GM18861 (cell line): Measurements from ENCODE around the gene PDLIM7.

Experiments
- ATAC-seq: cut with Tn5 transposase; IDR thresholded peaks from one replicate; pipeline ENCODE4 v1.9.1; 2021; ENCODE audit not compliant: unreplicated experiment

PDLIM7 gene

DNA sequence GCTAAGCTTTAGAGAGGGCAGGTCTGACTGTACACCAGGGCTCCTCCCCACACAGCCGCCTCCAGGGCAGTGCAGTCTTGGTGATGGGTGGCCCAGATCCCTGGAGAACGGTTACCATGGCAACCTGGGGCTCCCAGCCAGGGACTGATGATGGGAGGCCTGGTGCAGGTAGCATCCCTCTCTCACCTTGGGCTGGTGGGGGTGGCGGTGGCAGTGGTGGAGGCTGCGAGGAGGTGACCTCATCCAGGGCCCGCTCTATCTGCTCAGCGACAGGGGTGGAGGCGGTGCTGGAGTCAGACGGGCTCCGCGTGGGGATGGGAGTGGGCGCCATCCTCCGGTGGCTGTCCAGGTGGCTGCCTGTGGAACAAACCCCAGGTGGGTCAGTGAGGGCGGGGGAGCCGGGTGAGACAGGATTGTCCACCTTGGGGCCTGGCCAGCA lies 38.5 kb downstream of the PDLIM7 start:
- no peak for ATAC-seq

- no peak for ATAC-seq
Measured at GRCh38 chr5:177457852-177458681, 39.3 kb downstream of the PDLIM7 start.

DNA sequence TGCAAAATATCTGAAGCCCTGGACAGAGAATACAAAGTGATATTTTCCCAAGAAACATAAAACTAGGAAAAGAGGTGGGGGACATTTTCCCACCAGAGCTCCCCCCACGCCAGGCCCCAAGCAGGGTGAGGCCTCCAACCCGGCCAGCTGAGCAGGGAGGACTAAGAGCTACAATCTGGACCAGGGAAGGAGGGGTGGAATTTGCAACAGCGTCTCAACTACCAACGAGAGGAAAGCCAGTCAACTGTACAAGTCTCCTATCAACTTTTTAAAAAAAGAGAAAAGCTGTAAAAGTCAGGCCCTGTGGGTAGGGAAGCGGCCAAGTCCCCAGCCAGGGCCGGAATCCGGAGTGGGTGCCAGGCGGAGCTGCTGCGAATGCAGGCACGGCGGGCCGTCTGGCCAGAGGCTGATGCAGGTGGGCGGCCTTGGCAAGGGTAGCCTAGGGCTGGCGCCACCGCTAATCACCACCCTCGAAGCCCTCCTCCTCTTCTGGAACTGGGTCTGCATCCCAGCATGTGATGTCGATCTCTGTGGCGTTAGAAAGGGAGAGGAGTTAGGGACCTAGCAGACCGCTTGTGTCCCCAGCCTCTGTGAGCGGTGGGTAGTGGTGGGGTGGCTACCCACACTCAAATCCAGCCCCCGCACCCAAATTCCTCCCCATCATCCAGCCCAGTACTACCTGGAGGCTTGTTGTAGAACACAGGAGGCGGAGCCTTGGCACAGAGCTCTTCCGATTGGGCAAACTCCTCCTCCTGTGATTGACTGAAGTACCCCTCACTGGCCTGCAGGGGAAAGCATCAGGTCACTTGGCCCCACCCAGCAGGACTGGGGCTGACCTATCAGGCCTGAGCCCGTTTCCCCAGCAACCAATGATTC lies 40.2 kb downstream of the PDLIM7 start:
- peak; percentile 42 for ATAC-seq

GRCh38 chr5:177456591-177456964 lies 40.8 kb downstream of the PDLIM7 start:
- ATAC-seq: no peak

DNA sequence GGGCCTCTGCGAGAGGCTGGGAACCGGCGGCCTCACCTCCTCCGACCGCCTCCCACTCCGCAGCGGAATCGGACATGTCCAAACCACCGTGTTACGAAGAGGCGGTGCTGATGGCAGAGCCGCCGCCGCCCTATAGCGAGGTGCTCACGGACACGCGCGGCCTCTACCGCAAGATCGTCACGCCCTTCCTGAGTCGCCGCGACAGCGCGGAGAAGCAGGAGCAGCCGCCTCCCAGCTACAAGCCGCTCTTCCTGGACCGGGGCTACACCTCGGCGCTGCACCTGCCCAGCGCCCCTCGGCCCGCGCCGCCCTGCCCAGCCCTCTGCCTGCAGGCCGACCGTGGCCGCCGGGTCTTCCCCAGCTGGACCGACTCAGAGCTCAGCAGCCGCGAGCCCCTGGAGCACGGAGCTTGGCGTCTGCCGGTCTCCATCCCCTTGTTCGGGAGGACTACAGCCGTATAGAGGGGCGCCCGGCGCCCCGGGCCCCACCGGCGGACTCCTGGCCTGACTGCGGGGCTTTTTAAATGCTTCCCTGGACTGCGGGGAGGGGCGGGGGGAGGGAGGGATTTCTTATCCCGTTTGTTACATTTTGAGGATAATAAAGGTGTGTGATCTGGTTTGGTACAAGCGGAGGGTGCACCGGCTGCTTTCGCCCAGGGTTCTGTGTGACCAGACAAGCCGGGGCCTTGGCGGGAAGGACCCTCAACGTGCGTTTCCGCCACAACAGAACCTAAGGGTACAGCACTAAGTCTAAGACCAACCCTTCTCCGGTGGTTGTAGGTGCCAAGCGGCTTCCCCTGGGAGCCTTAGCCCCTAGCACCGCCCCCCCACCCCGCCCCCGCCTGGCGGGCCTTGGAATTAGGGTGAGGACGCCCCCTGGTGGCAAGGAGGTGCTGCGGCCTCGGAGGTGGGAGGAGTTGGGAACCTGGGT lies 41.5 kb downstream of the PDLIM7 start:
- ATAC-seq: peak; percentile 10

GRCh38 chr5:177455036-177455660 lies 42.3 kb downstream of the PDLIM7 start:
- ATAC-seq: peak; percentile 35

DNA sequence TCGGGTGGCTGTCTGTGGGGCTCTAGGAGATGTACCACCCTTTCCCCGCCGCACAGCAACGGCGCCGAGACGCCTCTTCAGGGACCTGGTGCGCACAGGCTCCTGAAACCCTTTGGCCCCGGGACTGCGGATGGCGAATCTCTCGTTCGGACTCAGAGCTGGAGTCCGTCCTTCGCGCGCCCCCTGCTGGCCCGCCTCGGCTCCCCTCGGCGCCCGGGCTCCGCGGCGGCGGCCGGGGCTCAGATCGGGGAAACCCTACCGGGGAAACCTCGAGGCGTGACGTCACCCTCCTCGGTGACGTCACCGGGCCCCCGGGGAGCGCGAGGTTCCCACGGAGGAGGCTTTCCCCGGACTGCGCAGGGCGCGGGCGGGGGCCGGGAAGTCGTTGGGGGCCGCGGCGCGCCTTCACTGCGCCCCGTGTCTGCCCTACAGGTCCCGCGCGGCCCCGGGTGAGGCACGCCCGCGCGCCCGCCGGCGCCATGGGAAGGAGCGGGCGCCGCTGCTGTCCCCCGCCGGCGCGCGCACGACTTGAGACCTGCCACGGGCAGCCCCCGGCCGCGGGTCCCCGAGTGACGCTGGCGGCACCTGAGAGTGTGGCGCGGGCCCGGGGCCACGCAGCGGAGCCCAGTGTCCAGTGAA lies 42.9 kb downstream of the PDLIM7 start:
- peak; percentile 32 for ATAC-seq

- ATAC-seq: peak; percentile 0
Measured at GRCh38 chr5:177453852-177454396, 43.5 kb downstream of the PDLIM7 start.

DNA sequence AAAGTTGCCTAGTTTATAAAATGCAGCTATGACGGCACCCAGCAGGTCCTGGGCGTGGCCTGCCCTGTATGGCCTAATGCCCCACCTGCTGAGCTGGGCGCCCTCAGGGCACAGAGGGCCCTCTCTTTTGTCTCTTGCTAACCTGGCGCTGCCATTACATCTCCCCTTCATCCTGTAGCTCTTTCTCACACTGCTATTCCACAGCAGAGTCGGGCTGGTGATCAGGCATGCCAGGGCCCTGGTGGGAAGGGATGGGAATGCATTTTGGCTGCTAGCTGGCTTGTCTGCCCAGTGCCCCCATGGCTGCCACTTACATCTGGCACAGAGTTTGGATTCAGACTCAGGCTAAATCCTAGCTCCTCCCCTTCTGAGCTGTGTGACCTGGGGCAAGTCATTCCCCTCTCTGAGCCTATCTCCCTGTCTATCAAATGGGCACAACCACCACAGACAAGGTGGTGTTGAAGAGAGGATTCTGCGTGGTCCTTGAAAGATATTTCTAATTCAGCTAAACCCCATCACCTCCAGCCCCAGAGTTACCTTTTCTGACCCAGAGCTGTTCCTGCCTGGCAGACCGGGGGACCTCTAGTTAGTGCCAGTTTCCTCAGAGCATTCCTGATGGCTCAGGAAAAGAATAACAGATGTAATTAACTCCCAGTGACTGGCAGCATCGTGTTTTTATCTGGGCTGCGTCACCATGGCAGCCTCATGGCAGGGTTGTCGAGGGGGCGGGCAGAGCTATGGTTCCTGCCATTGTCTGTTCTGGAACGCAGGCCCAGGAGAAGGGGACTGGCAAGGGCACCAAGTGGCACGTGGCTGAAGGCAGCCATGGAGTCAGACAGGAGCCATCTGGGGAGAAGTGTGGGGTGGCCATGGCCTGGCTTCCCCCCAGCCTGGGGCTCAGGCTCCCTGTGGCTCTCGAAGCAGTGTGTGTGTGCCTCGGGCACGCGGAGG lies 44.4 kb downstream of the PDLIM7 start:
- ATAC-seq: no peak

DNA sequence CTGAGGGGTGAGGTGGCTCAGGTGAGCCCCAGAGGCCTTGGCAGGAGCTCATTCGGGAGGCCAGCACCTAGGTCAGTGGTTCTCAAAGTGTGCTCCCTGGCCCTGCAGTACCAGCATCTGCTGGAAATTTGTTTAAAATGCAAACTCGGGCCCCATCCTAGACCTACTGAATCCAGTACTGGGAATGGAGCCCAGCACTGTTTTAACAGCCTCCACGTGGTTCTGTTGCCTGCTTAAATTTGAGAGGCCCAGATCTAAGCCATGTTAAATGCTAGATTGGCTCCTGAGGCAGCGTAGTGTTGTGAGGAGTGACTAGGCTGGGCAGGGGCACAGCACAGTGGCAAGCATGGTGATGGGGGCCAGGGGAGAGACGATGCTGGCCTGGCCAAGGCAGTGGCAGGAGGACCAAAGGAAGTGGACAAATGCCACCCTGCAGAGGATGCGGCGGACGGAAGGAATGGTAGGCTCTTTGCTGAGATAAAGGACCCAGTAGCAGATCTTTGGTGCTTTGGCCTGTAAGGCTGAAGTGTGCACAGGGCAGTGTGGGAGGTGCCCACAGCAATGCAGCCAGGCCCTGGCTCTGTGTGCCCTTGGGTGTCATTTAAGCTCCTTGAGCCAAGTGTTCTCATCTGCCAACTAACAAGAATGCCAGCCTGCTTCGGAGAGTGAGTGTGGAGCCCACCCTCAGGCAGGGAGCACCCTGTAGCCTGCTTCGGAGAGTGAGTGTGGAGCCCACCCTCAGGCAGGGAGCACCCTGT lies 46.6 kb downstream of the PDLIM7 start:
- no peak for ATAC-seq

DNA sequence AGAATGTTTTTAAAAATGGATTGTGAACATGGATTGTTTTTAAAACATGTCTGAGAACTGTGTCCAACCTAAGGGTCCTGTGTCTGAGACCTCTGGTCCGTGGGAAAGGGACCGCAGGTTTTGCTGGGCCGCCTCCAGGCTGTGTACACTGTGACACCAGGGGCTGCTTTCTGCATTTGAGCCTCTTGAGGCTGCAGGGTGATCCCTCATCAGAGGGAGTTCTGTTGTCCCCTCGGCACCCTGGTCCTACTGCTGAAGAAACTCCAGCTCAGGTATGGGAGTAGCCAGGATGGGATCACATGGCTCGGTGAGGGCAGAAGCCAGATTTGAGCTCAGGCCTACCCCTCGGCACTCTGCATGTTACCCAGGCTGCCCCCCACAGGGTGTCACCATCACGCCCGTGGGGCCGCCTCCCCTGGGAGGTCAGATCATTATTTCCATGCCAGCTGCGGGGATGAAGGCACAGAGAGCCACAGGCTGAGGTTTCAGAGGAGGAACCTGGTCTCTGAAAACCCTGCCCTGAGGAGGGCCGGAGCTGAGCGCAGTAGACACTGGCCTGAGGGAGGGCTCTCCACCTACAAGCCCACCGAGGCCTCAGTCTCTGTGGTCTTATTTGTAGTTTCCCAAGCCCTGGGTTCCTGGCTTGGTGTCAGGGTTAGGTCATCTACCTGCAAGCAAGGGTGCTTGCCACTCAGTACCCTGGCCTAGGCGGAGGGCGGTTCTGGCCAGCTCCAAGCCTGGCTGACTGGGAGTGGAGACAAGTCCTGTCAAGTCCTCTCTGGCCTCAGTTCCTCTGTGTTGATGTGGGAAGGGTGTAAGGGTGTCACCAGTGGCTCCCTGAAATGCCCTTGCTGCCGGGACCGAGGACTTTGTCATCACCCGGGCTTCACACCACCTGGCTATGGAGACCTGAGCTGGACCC lies 48.0 kb downstream of the PDLIM7 start:
- no peak for ATAC-seq

DNA sequence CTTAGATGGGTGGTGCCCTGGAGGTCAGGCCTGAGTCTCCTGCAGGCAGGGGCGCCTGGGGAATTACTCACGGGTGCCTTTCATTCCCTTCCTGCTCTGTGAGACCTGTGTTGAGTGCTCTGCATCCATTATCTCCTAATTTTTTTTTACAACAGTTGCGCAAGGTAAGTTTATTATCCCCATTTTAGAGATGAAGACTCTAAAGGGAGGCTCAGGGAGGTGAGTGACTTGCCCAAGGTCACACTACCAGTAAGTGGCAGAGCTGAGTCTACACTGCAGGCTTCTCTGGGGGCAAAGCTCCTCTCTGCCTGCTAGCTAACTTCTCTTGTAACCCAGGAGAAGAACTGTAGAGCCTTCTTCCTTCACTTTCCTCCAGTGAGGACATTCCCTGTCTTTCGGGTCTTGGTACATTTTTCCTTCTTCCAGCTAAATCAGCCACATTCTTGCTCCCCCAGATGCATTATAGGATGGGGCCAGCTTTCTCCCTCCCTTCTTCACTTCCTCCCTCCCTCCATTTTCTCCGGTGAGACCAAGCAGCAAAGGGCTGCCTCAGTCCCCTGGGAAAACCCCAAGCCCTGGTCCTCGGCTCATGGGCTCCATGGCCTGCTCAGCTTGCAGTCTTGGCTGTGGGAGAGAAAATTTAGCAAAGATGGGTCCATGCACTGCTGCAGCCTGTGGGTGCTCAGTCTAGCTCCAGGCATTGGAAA lies 49.0 kb downstream of the PDLIM7 start:
- no peak for ATAC-seq

- no peak for ATAC-seq
Measured at GRCh38 chr5:177447611-177448243, 49.7 kb downstream of the PDLIM7 start.

DNA sequence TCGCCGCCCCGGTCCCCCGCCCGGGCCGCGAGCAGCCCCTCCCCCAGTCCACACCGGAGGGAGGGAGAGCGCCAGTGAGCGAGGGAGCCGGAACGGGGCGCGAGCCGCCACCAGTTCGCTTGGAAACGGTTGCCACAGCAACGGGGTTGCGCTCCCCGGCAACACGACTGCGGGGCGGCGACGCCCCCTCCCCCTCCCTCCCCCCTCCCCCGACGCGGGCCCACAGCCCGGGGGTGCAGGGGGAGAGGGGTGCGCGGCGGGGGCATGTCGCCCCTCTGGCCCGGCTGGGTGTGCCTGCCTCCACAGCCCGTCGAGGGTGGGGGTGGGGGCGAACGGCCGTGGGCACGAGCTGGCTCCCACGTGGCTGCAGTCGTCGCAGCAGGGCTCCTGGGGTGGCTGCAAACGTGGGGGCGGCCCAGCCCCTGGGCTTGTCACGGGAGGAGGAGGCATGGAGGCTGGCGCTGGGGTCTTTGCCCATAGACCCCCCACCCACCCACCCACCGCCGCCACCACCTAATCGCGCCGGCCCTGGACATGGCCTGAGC lies 50.3 kb downstream of the PDLIM7 start:
- no peak for ATAC-seq
